CD4-positive, alpha-beta T cell treated with Interleukin-21 for 1 hour (primary cell): ENCODE data around the gene AKAP12.

ENCODE experiments used
- DNase-seq: peaks from one replicate; pipeline ENCODE4 v3.0.0-alpha.2; 2020

Gene AKAP12

DNA sequence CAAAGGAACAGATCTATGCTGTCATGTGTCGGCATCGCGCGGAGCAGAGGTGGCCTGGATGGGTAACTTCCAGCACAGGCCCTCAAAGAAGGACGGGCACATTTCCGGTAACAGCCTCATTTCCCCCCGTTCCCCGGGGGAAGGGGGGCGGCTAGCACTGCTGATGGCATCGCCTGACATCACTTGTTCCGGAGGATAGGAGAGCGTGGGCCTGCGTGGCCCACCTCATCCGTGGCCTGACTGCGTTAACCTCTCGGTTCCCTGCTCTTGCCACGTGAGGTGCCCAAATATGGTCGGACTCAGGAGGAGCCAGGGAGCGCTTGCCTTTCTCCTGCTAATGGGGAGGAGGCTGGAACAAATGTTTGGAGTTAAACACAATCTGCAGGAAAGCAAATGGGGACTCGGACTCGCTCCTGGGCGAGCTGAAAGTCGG is at the start of gene AKAP12:
TSS of gene AKAP12 (plus strand) at position 365 of the 433 bp plus-strand sequence. CDS start 596 bp downstream, outside the sequence.
- no peak for DNase-seq

DNA sequence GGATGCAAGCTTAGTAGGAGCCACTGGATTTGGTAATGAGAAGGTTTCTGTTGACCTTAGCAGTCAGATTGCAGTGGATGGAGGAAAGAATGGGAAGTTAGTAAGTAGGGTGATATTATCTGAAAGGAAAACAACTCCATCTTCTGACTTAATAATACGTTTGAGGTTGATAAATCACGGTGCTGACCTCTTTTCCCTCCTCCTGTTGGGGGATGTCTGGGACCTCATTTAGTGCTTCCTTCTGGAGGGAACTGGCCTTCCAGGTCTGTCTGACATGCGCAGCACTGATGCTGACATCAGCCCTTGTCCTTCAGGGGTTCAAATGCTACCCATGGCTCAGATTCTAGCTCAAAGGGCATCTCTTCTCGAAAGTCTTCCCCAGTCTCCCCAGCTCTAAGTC is 48.2 kb upstream of the AKAP12 start:
- DNase-seq, result no peak

- DNase-seq, result no peak
Observed at GRCh38 chr6:151196555-151196954, 43.2 kb upstream of the AKAP12 start.

GRCh38 chr6:151197556-151197955 is 42.2 kb upstream of the AKAP12 start:
- DNase-seq, result no peak

GRCh38 chr6:151199991-151200390 is 39.8 kb upstream of the AKAP12 start:
- DNase-seq, result no peak

- DNase-seq, result no peak
Observed at GRCh38 chr6:151205721-151206600, 33.8 kb upstream of the AKAP12 start.

DNA sequence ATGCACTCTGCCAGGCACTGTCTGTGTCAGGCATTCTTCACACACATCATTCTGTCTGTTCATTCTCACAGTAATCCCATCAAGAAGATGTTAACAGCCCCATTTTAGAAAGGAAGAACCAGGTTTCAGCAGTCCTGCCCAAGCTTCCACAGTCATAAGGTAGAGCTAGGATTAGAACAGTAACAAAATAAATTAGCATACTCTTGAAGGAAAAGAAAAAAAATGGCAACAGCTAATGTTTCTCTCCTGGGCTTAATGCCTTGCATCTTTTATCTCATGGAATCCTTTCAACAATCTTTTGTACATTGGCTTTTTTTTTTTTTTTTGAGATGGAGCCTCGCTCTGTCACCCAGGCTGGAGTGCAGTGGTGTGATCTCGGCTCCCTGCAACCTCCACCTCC is 32.1 kb upstream of the AKAP12 start:
- no peak for DNase-seq

DNA sequence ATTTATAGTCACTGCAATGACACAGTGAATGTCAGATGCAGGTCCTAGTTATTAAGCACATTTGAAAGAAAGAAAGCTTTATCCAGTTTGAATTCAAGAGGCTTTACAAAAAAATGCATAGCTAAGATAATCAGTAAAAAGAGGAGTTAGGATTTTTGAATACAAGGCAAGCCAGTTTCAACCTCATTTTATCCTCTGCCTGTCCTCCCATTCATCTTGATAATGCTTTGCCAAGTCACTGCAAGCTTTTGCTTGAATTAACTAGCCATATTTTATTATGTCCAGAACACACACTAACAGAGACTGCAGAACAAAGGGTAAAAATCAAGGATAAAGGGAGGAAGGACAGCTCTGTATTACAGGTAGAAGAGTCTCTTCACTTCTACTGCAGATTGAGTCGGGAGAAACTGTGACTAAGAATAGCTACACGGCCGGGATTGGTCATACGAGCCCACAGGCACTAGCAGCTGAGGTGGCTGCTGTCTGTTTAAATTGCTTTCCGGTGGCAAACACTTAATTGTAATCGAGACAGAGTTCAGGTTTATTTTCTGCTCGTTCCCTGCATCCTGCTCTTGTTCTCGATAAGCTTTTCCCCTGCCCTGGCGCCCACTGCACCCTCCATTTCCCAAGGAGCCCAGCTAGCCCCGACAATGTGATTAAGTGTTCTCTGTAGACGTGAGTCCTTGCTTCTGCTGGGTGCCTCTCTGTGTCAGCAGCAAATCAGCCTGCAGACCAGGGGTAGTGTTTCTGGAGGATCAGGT is 30.5 kb upstream of the AKAP12 start:
- no peak for DNase-seq

DNA sequence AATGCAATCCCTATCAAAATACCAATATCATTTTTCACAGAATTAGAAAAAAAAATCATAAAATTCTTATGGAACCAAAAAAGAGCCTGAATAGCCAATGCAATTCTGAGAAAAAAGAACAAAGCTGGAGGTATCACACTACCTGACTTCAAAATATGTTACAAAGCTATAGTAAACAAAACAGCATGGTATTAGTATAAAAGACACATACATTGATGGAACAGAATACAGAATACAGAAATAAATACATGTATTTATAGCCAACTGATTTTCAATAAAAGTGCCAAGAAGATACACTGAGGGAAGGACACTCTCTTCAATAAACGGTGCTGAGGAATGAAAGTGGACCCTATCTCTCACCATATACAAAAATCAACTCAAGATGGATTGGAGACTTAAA is 28.7 kb upstream of the AKAP12 start:
- no peak for DNase-seq

- DNase-seq, result no peak
Observed at GRCh38 chr6:151213352-151213751, 26.4 kb upstream of the AKAP12 start.

DNA sequence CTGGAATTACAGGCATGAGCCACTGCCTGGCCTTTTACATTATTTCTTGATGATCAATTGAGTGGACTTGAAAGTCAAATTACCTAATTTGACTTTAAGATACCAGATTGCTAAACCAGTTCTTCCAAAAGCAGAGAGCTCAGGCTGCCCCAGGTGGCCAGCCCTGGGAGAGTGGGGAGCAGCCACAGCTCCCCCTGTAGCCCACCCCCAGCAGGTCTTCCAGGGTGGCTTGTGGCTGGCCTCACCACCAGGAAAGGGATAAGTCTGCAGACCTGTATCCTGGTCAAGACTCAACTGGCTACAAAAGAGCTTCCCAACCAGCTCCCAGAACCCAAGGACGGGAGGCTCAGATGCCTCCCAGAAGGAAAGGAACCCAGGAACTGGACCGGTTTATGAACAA is 23.8 kb upstream of the AKAP12 start:
- no peak for DNase-seq

DNA sequence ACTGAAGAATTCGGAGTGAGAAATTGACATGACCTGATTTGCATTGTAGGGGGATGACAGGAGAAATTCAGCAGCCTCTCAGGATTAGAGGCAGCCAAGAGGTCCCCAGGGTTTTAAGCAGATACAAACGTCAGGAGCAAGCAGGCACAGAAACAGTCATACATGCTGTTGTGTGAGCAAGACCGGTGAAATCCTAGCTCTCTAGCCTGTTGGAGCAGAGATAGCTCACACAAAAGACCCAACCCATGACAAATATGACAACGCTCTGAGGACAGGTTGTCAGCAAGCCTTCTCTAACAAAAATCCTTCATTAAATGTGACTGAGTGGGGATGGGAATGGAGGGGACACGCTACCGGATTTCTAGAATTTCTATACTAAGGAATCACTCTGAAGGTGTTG is 23.0 kb upstream of the AKAP12 start:
- DNase-seq, result no peak

DNA sequence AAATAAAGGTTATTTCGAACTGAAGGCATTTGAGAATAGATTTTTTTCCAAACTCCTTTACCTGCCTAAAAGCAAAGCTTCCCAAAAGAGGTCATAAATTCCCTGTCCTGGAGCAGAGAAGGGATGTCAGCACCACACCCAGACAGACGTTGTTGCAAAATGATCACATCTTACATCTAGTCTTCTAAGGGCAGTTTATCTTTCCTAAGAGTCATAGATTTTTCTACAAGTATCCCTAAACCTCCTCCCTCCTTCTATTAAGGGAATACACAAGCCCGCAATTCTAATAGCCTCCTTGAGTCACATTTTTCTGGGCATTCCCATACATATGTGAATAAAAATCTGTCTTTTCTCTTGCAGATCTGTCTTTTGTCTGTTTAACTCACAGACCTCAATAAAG is 20.6 kb upstream of the AKAP12 start:
- DNase-seq, result no peak

DNA sequence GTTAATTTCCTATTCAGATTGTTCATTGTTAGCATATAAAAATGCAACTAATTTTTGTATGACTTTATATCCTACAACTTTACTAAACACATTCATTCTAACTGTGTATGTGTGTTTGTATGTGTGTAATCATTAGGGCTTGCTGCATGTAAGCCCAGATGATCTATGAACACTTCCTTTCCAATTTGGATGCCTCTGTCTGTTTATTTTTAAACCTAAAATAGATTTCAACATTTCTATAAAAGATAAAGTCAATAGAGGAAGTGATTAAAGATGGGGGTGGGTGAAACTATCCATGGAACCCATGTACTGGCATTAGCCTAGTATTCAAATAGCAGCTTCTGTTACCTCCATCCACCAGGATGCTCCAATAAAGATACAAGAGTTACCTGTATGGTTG is 15.7 kb upstream of the AKAP12 start:
- DNase-seq, result no peak

DNA sequence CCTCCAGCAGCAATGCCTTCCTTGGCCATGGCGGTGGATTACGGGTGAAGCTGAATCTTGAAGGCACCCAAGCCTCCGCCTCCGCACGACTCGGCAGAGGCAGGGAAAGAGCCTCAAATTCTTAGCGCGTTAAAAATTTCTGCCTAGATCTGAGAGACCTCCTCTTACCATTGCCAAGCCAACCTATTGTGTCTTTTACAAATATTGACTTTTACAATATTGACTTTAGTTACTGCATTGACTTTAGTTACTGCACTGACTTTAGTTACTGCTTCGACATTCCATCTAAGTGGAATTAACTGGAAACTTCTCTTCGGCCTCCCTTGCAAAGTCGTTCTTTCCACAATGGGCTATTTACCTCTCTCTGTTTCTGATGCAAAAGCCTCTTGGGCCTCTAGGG is 13.8 kb upstream of the AKAP12 start:
- no peak for DNase-seq

GRCh38 chr6:151228788-151229400 is 10.9 kb upstream of the AKAP12 start:
- no peak for DNase-seq

- DNase-seq, result no peak
Observed at GRCh38 chr6:151229401-151230276, 10.1 kb upstream of the AKAP12 start.

DNA sequence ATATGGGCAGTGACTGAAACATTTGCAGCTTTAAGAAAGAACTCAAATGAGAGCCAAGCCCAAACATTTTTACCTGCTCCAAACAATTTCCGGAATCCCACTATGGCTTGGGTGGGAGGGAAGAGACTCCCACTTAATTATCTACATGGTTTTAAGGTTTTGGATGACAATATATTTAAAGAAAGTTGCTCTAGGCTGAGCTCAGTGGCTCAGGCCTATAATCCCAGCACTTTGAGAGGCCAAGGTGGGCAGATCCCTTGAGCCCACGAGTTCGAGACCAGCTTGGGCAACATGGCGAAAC is 9.5 kb upstream of the AKAP12 start:
- no peak for DNase-seq

GRCh38 chr6:151232899-151233298 is 6.9 kb upstream of the AKAP12 start:
- DNase-seq, result no peak

DNA sequence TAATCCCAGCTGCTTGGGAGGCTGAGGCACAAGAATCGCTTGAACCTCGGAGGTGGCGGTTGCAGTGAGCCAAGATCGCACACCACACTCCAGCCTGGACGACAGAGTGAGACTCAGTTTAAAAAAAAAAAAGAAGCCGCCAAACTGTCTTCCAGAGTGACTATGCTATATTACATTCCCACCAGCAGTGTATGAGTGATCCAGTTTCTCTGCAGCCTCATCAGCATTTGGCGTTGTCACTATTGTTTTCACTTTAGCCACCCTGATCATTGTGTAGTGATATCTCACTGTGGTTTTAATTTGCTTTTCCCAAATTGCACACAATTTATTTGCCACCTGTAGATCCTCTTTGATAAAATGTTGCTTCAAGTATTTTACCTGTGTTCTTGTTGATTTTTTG is 6.0 kb upstream of the AKAP12 start:
- DNase-seq, result no peak

GRCh38 chr6:151236668-151237401 is 2.9 kb upstream of the AKAP12 start:
- DNase-seq, result no peak

GRCh38 chr6:151240036-151240685 is 394 bp downstream of the AKAP12 start:
- DNase-seq, result no peak
